B cell (primary cell): ENCODE data around the gene PDIA4. TPM values are rescaled to one million over a fixed set of nuclear protein-coding genes. Genes with fewer than 3 reads are reported as not detected.

Experiments used
- ATAC-seq: fragments of 200-7000 bp; cut with Tn5 transposase; one replicate; pipeline ENCODE4 v1.10.0; 2021; ENCODE audit warnings: low read depth, mild to moderate bottlenecking, moderate number of reproducible peaks, moderate library complexity
- CTCF ChIA-PET: fragments of 350-600 bp; sonication (Branson Sonifier 250); formaldehyde crosslinking; loops from one replicate; lab custom pipeline; 2021; ENCODE audit warnings: antibody characterized with exemption, inconsistent platforms; lab: Charles Lee
- POLR2A ChIA-PET: fragments of 350-600 bp; sonication (Branson Sonifier 250); formaldehyde crosslinking; loops from one replicate; lab custom pipeline; 2021; ENCODE audit warnings: antibody characterized with exemption; lab: Charles Lee
- DNase-seq: peaks from one replicate; pipeline ENCODE4 v3.0.0; 2013
- H2AFZ ChIP-seq: 2 replicates; pipeline ENCODE4 v1.6.1; 2012; ENCODE audit warnings: mild to moderate bottlenecking, low read depth, low read length; ENCODE audit not compliant: insufficient read depth, poor library complexity, severe bottlenecking
- H3K27ac ChIP-seq, 2 donors: 1 replicate in 1 of 2; 2 replicates in 1 of 2; pipeline ENCODE4 v1.5.1; 2012 to 2013; ENCODE audit warnings: low read length in 2 of 2, mild to moderate bottlenecking in 2 of 2, moderate library complexity in 1 of 2
- H3K27me3 ChIP-seq, 4 experiments: fragments of 200-600 bp in 1 of 4; sonication (generic) in 1 of 4; replicated peaks in 1 of 4; 1 replicate in 2 of 4; 2 replicates in 2 of 4; pipeline versions ENCODE4 v1.6.1 to v1.7.0; 2013 to 2016; ENCODE audit warnings: low read length in 3 of 4, mild to moderate bottlenecking in 2 of 4, mixed read lengths in 1 of 4, moderate library complexity in 1 of 4; ENCODE audit not compliant: insufficient read depth in 4 of 4, control insufficient read depth in 3 of 4; ENCODE audit errors: control extremely low read depth in 1 of 4
- H3K36me3 ChIP-seq, 2 experiments: replicated peaks in 1 of 2; 1 replicate in 1 of 2; 2 replicates in 1 of 2; pipeline versions ENCODE4 v1.6.1 to v1.7.1; 2013; ENCODE audit warnings: low read length in 1 of 2; ENCODE audit not compliant: insufficient read depth in 2 of 2, control insufficient read depth in 1 of 2; ENCODE audit errors: control extremely low read depth in 1 of 2, extremely low read depth in 1 of 2
- H3K4me1 ChIP-seq, 2 donors: fragments of 200-600 bp in 1 of 2; sonication (generic) in 1 of 2; 1 replicate in 1 of 2; 2 replicates in 1 of 2; pipeline versions ENCODE4 v1.5.1 to v1.6.1; 2013 to 2017; ENCODE audit warnings: low read length in 2 of 2; ENCODE audit not compliant: control insufficient read depth in 2 of 2, insufficient read depth in 2 of 2
- H3K4me2 ChIP-seq: replicated peaks from 2 replicates; pipeline ENCODE3; 2012; ENCODE audit warnings: mild to moderate bottlenecking, low read depth, low read length; ENCODE audit not compliant: poor library complexity, severe bottlenecking
- H3K4me3 ChIP-seq, 5 experiments: fragments of 200-600 bp in 1 of 5; sonication (generic) in 1 of 5; 1 replicate in 3 of 5; 2 replicates in 2 of 5; pipeline versions ENCODE4 v1.5.1 to v1.7.0; 2011 to 2016; ENCODE audit warnings: low read length in 4 of 5, mild to moderate bottlenecking in 4 of 5, low read depth in 2 of 5, control low read depth in 1 of 5, moderate library complexity in 1 of 5; ENCODE audit not compliant: insufficient read depth in 1 of 5; ENCODE audit errors: control extremely low read depth in 1 of 5, extremely low read depth in 1 of 5
- H3K79me2 ChIP-seq: fragments of 200-600 bp; sonication (generic); one replicate; pipeline ENCODE4 v1.6.0; 2016; ENCODE audit warnings: low read length; ENCODE audit not compliant: control insufficient read depth, insufficient read depth
- H3K9ac ChIP-seq: fragments of 200-600 bp; sonication (generic); 2 replicates; pipeline ENCODE4 v1.6.1; 2017; ENCODE audit warnings: mild to moderate bottlenecking, low read length, moderate library complexity
- H3K9me3 ChIP-seq, 3 donors: one replicate each; pipeline versions ENCODE4 v1.6.1 to v1.7.1; 2013; ENCODE audit warnings: low read length in 2 of 3; ENCODE audit not compliant: control insufficient read depth in 2 of 3, insufficient read depth in 1 of 3; ENCODE audit errors: control extremely low read depth in 1 of 3
- H4K20me1 ChIP-seq: 2 replicates; pipeline ENCODE4 v1.6.0; 2012; ENCODE audit warnings: mild to moderate bottlenecking, low read length; ENCODE audit not compliant: insufficient read depth, control insufficient read depth, poor library complexity, severe bottlenecking
- H3K27ac Mint-ChIP-seq: one replicate; pipeline ENCODE4 v1.8.0; 2021; ENCODE audit warnings: mixed read lengths
- H3K27me3 Mint-ChIP-seq: one replicate; pipeline ENCODE4 v1.8.0; 2021; ENCODE audit warnings: mixed read lengths
- H3K4me1 Mint-ChIP-seq: one replicate; pipeline ENCODE4 v1.8.0; 2021; ENCODE audit warnings: mixed read lengths
- H3K4me3 Mint-ChIP-seq: one replicate; pipeline ENCODE4 v1.8.0; 2021; ENCODE audit warnings: mixed read lengths
- H3K9me3 Mint-ChIP-seq: one replicate; pipeline ENCODE4 v1.8.0; 2022; ENCODE audit warnings: mixed read lengths; ENCODE audit not compliant: insufficient read depth
- CTCF ChIP-seq: fragments of 200-600 bp; IDR thresholded peaks from one replicate; pipeline ENCODE4 v1.8.0; 2022; ENCODE audit warnings: antibody characterized with exemption, mild to moderate bottlenecking
- EZH2 ChIP-seq: IDR thresholded peaks from 2 replicates; pipeline ENCODE4 v1.6.1; 2012; ENCODE audit warnings: borderline replicate concordance, low read depth, mild to moderate bottlenecking, moderate library complexity, low read length; ENCODE audit not compliant: insufficient read depth, poor library complexity, severe bottlenecking
- WGBS: methylation state at CpG from one replicate; pipeline ENCODE4 v1.1.5; 2013; ENCODE audit warnings: missing lambda C conversion rate; ENCODE audit not compliant: insufficient coverage; 5-methylcytosine and 5-hydroxymethylcytosine counted together
- intact Hi-C: fragments of 100-400 bp; cut with micrococcal nuclease; formaldehyde crosslinking; loops from one replicate; pipeline ENCODE4 v1.10.0; 2022
- polyA plus RNA-seq: library from polyadenylated mRNA; depleted of rRNA; stranded (reverse); fragments of >200 nt; gene quantifications from 2 replicates; pipeline ENCODE4 v1.2.3, GENCODE V29; 2012
- total RNA-seq, 2 donors: library from RNA; stranded (reverse); fragments of 120-200 nt in 1 of 2; gene quantifications; 1 replicate in 1 of 2; 2 replicates in 1 of 2; pipeline versions ENCODE4 v1.2.3 to v1.2.4, GENCODE V29; 2013 to 2022

PDIA4 gene
- total and polyA plus RNA-seq, 2 donors (not counting 1 experiment from before 2014, with no cell fraction given), result 31.6 to 34.7 TPM

GRCh38 chr7:149016876-149017275 is 11.4 kb downstream of the PDIA4 start:
- TF ChIP-seq CTCF, result no peak
- TF ChIP-seq EZH2, result no peak
- H3K79me2 ChIP-seq, result peaks cover 24% of the 10 kb centered on the region
- no peaks in the 10 kb centered on the region for H3K4me1 ChIP-seq
- ChIA-PET POLR2A (no interaction called here), CTCF (interaction anchor here (0.7 to 1.4 kb wide), 2 partner anchors 8 to 572 kb away, joined by 3 to 4 read pairs; no protein-coding TSS in a partner anchor)
- ATAC-seq, result no peak
- H3K9ac ChIP-seq, result no peak overlapping the region
- Mint-ChIP-seq H3K4me1 (peaks cover 6% of the 10 kb centered on the region), H3K27me3 (no peaks in the 10 kb centered on the region), H3K4me3 (no peak overlapping the region), H3K27ac (no peak overlapping the region), H3K9me3 (no peaks in the 10 kb centered on the region)
- no peaks in the 10 kb centered on the region for H3K27me3 ChIP-seq
- H2AFZ ChIP-seq, result no peak overlapping the region
- no peak overlapping the region for H3K4me2 ChIP-seq
- H3K4me3 ChIP-seq, result no peak overlapping the region
- DNase-seq, result no peak
- WGBS, result 50% methylated on average over 2 of the region's 7 CpGs
- H3K9me3 ChIP-seq, result no peaks in the 10 kb centered on the region
- intact Hi-C loops, result no loop called here
- H3K27ac ChIP-seq, result no peak overlapping the region
- peaks cover 4 to 48% of the 10 kb centered on the region in 2 experiments for H3K36me3 ChIP-seq
- peaks cover 11% of the 10 kb centered on the region for H4K20me1 ChIP-seq

- H3K27ac Mint-ChIP-seq, result no peak overlapping the region
- DNase-seq (no peak), ATAC-seq (no peak)
- H3K36me3 ChIP-seq, result peaks cover 4 to 66% of the 10 kb centered on the region in 2 experiments
- peaks cover 18% of the 10 kb centered on the region for H3K79me2 ChIP-seq
- ChIA-PET CTCF (interaction anchor here (1.1 kb wide), 1 partner anchor 9 kb away, joined by 5 read pairs; no protein-coding TSS in a partner anchor), POLR2A (no interaction called here)
- H3K4me1 ChIP-seq, result no peaks in the 10 kb centered on the region
- H2AFZ ChIP-seq, result no peak overlapping the region
- no peaks in the 10 kb centered on the region for H4K20me1 ChIP-seq
- no peak overlapping the region for H3K4me3 ChIP-seq
- H3K4me3 Mint-ChIP-seq, result no peak overlapping the region
- no peaks in the 10 kb centered on the region for H3K9me3 ChIP-seq
- no peak overlapping the region for H3K27ac ChIP-seq
- H3K27me3 ChIP-seq, result no peaks in the 10 kb centered on the region
- H3K27me3 Mint-ChIP-seq, result no peaks in the 10 kb centered on the region
- intact Hi-C loops, result no loop called here
- peaks cover 3% of the 10 kb centered on the region for H3K4me1 Mint-ChIP-seq
- no peak for TF ChIP-seq EZH2
- TF ChIP-seq CTCF, result no peak
- no peak overlapping the region for H3K4me2 ChIP-seq
- 93% methylated on average over 7 of the region's 7 CpGs for WGBS
- H3K9me3 Mint-ChIP-seq, result no peaks in the 10 kb centered on the region
- H3K9ac ChIP-seq, result no peak overlapping the region
These were observed 14.0 kb downstream of the PDIA4 start for GRCh38 chr7:149014309-149014708.
